ENCODE results near the gene TLN1.

GRCh38 chr9:35726931-35727330, 5.1 kb downstream of the TLN1 start:
- TF ChIP-seq EP300 (IDR thresholded peaks at IDR 0.05) (no peak), CTCF (IDR thresholded peaks at IDR 0.05) (no peak), POLR2AphosphoS5 (IDR thresholded peaks at IDR 0.05) (no peak)
